HG03135 (cell line): ENCODE results near the gene COL5A2.
A peak's percentile ranks its signal among the peaks of the same experiment; 100 is the strongest.

Source experiments
- ATAC-seq: cut with Tn5 transposase; IDR thresholded peaks from one replicate; pipeline ENCODE4 v1.9.1; 2021; ENCODE audit warnings: mild to moderate bottlenecking, moderate library complexity; ENCODE audit not compliant: unreplicated experiment

Gene COL5A2

DNA sequence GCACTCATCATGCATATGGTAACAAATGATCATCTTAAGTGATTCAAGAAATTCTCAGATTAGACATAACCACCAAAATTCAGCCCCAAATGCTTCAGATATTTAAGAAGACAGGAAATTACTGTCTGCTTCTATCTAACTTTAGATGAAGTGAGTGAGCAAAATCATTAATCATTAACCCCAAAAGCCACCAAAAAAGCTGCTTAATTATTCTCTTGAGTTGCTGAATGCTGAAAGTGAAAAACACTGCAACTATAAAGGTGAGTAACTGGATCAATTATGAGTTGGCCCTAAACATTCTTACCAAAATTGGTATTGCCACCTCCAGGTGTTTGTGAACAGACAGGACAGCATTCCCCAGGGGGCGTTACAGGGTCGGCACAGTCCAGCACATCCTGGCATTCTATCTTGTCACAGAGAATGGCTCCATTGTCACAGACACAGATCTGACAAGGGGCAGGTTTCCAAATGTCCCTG, 69.6 kb downstream of the COL5A2 start:
- peak; percentile 97 for ATAC-seq

GRCh38 chr2:189104934-189105333, 74.6 kb downstream of the COL5A2 start:
- no peak for ATAC-seq

GRCh38 chr2:189102735-189103134, 76.8 kb downstream of the COL5A2 start:
- no peak for ATAC-seq

DNA sequence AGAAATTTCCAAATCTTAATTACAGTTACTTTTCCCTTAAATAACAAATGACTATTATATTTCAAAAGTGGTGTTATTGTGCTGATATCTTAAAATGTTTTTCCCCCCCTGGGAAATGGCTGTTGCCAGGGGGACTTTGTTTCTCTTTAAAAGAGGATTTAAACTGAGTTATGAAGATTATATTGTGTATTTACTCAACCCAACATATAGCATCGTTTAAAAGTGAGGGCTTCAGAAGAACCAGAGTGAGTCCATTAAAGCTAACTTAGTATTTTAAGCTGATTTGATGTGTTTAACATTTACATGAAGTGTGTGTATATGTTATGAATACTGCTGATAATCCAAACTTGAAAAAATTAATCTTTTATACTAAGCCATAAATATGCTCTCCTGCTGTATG, 81.6 kb downstream of the COL5A2 start:
- ATAC-seq, result no peak

- no peak for ATAC-seq
Measured at GRCh38 chr2:189096769-189097447, 82.7 kb downstream of the COL5A2 start.

DNA sequence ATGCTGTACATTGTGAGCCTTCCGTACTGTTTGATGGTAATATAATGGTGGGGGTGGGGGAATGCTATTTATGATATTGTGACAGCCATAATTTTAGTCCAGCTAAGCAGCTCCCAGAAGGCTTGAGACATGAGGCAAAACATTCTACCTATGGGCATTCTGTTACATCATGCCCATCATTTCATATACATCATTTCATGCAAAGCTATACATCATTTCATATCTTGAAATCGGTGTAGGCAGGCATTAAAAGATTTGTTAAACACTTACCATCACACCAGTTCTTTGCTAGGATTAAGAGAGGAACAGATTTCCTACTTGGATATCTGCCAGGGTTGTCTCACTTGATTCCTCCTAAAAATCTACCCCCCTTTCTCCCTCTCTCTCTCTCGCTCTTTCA, 84.5 kb downstream of the COL5A2 start:
- ATAC-seq, result no peak

DNA sequence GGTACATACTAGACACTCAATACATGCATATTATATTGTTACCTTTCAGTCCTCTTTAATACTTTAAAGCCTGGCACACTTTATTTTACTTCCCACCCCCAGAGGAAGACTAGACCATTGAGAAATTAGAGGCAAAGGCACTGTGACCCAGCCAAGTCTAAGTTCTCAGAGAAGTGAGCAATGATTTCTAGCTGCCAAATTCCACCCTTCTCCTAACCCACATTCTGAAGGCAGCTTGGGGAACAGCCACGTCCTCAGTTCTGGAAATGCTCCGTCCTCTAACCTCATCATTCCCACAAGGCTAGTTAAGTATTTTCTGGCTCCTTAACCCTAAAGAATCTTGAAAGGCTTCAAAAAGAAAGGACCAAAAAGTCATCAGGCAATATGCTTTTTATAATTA, 86.6 kb downstream of the COL5A2 start:
- ATAC-seq, result no peak

- ATAC-seq, result no peak
Measured at GRCh38 chr2:189091253-189091652, 88.3 kb downstream of the COL5A2 start.

DNA sequence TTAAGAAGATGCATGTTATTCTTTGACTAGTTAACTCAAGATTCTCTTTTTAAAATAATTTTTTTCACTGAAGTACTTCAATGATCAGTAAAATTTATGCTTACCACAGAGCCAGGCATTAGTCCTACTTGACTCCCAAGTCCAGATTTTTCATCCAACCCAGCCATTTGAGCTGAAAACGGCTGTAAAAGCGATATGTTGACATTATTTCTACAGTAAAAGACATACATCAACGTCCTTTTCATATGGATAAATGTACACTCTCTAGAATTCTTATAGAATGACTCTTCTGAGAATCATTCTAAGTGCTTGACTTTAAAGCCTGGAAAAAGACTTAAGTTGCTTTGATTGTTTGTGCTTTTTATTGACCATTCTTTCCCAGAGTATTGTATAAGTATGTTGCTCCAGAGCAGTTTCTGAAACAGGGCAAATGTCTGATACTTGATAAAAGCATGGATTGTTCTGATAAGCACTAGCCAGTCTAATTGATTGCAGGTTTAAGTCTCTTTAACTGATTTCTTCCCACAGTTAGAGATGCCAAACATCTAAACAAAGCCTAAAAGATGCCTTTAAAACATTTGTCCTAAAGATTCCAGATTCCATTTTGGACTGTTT, 90.9 kb downstream of the COL5A2 start:
- ATAC-seq, result no peak

GRCh38 chr2:189086710-189087109, 92.9 kb downstream of the COL5A2 start:
- ATAC-seq, result no peak

GRCh38 chr2:189086250-189086649, 93.3 kb downstream of the COL5A2 start:
- ATAC-seq, result no peak

DNA sequence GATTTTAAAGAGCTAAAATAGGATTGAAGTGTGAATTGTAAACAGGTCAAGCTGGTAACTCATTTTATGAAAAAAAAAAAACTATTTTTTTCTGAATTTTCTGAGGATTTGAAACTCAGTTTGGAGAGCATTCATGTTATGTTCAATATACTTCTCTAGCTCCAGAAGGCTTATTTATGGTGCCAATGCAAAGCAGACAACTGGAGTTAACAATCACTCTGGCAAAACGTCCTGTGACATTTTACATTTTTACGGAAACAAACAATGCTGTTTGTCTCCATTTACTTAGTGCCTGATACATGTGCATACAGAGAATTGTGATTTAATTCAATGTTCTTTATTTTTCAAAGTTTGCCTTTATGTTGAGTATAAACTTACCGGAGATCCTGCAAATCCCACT, 96.0 kb downstream of the COL5A2 start:
- no peak for ATAC-seq

DNA sequence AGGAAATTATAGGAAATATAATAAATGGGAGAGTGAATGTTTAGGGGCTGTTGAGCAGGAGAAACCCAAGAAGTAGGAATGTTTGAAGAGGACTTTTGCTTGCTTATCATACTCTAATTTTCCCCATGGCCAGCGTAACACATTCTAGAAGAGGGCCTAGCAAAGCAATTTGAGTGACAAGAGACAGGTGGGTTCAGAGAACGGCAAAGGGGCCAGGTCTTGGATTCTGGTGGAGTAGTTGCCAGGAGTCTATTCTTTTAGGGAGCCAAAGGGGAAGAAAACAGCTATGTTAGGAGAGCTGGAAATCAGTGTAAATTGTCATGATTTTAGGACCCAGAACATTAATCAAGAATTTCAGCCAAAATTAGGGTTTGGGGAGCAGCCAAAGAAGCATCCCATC, 96.5 kb downstream of the COL5A2 start:
- ATAC-seq, result no peak

- ATAC-seq, result no peak
Measured at GRCh38 chr2:189082376-189082975, 97.1 kb downstream of the COL5A2 start.

- ATAC-seq, result no peak
Measured at GRCh38 chr2:189076572-189076971, 103.0 kb downstream of the COL5A2 start.

GRCh38 chr2:189076120-189076519, 103.4 kb downstream of the COL5A2 start:
- ATAC-seq, result no peak

DNA sequence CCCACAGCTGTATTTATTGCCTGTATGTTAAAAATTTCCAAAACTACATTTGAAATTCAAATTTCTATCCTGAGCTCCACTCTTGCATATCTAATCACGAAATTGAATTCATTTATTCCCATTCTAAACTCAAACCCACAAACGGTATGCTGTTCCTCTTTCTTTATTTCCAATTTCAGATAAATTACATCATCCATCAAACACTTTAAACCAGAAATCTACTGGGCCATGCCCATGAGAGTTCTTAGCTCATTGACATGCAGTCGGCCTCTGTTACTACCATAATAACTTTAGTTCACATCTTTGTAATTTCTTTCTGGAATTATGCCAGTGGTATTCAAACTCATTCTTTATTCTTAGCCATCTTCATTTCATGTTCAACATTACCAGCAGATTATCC, 105.1 kb downstream of the COL5A2 start:
- no peak for ATAC-seq

GRCh38 chr2:189072036-189072435, 107.5 kb downstream of the COL5A2 start:
- no peak for ATAC-seq

DNA sequence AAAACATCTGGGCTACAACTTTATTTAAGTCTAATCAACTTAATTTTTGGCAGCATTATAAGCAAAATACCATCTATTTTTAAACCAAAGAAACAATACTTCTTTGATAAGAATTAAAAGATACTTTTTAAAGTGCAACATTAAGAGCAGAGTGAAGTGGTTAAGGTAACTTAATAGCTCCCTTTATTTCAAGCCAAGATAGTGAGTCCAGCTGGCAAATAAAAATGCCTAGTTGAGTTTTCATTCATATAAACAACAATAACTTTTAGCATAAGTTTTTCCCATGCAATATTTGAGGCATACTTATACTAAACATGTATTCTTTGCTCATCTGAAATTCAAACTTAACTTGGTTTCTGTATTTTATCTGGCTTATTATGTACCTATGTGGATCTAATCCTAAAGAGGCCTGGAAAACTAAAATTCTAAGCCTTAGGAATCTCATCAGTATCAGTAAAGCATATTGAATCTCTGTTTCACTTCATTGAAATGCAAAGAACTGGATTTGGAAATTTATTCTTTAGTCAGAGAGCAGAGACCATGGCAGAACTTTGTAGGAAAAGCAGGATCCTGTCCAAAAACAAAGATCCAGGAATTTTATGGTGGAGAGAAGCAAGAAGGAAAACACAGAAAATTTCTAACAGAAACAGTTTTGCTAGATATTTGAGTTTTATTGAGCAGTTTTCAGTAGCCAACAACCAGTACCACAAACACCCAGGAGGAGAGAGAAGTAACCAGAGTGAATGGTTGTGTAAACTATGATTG, 109.5 kb downstream of the COL5A2 start:
- no peak for ATAC-seq

GRCh38 chr2:189066037-189066436, 113.5 kb downstream of the COL5A2 start:
- no peak for ATAC-seq

DNA sequence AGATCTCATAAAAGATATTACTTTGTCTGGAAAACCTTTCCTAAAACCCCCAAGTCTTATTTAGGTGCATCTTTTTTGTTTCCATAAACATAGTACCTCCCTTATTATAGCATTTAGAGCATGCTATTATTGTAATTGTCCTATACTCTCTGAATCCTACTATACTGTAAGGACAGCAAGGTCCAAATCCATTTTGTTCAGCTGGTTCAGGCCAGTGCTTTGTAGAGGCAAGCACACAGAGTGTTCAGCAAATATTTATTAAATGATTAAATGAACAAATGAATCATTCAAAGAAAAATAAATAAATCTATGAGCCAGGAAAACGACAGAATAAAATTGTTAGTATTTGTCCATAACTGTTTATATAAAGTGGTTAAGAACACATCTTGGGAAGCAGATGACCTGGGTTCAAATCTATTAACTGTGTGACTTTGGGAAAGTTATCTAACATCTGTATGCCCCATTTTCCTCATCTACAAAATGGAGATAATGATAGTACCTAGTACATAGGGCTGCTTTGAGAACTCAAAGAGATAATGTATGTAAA, 119.4 kb downstream of the COL5A2 start:
- no peak for ATAC-seq
